Endothelial cell of umbilical vein (primary cell): Measurements from ENCODE around the gene TMEM33. TPM values are rescaled to one million over a fixed set of nuclear protein-coding genes. Genes with fewer than 3 reads are reported as not detected.

Experiments used
- BruUV-seq: library from RNA; stranded (reverse); fragments of 400-500 nt; replicated peaks from 2 replicates; lab custom pipeline; 2021; lab: Mats Ljungman, UMichigan
- CTCF ChIA-PET: fragments of 300-600, 350-600 bp; sonication (Branson Sonifier 250); formaldehyde crosslinking; loops from one replicate; lab custom pipeline; 2021; ENCODE audit warnings: antibody characterized with exemption, inconsistent platforms; lab: Charles Lee
- POLR2A ChIA-PET: fragments of 300-600, 350-600 bp; sonication (Branson Sonifier 250); formaldehyde crosslinking; loops from one replicate; lab custom pipeline; 2021; ENCODE audit warnings: antibody characterized with exemption, inconsistent platforms; lab: Charles Lee
- DNase-seq: peaks from one replicate; pipeline ENCODE4 v3.0.0-alpha.2; 2011; ENCODE audit warnings: low read depth, low spot score
- FAIRE-seq: peaks from 2 replicates; lab custom pipeline; 2011; peaks lifted over from hg19 to GRCh38; lab: Jason Lieb, UNC
- H2AFZ ChIP-seq: 2 replicates; pipeline ENCODE4 v1.6.0; 2012; ENCODE audit warnings: low read depth, low read length, control low read depth, inconsistent platforms
- H3K27ac ChIP-seq: 2 replicates; pipeline ENCODE4 v1.5.1; 2011; ENCODE audit warnings: low read depth, mild to moderate bottlenecking, control low read depth, low read length, moderate library complexity; ENCODE audit not compliant: insufficient read depth
- H3K27me3 ChIP-seq, 2 experiments: 2 replicates each; pipeline versions ENCODE4 v1.6.0 to v1.6.1; 2011; ENCODE audit warnings: low read length in 2 of 2, mixed read lengths in 1 of 2; ENCODE audit not compliant: control insufficient read depth in 2 of 2, insufficient read depth in 2 of 2
- H3K36me3 ChIP-seq, 2 experiments: 2 replicates in 1 of 2; 3 replicates in 1 of 2; pipeline ENCODE4 v1.5.1; 2011; ENCODE audit warnings: low read length in 2 of 2, mild to moderate bottlenecking in 1 of 2, moderate library complexity in 1 of 2; ENCODE audit not compliant: control insufficient read depth in 2 of 2, insufficient read depth in 2 of 2; ENCODE audit errors: extremely low read depth in 1 of 2
- H3K4me1 ChIP-seq: 3 replicates; pipeline ENCODE4 v1.5.1; 2011; ENCODE audit warnings: mild to moderate bottlenecking, low read length; ENCODE audit not compliant: control insufficient read depth, insufficient read depth; ENCODE audit errors: extremely low read depth
- H3K4me2 ChIP-seq: 2 replicates; pipeline ENCODE4 v1.6.1; 2011; ENCODE audit warnings: low read length, control low read depth, mixed read lengths; ENCODE audit not compliant: insufficient read depth
- H3K4me3 ChIP-seq, 3 experiments: fragments of 200-600 bp in 1 of 3; sonication (generic), shearing (Covaris generic) in 1 of 3; replicated peaks in 1 of 3; 2 replicates each; pipeline ENCODE4 v1.5.1; 2011 to 2016; ENCODE audit warnings: control low read depth in 3 of 3, low read length in 3 of 3, mild to moderate bottlenecking in 2 of 3, inconsistent platforms in 1 of 3, low read depth in 1 of 3, moderate library complexity in 1 of 3; ENCODE audit not compliant: insufficient read depth in 1 of 3
- H3K79me2 ChIP-seq: 2 replicates; pipeline ENCODE4 v1.6.0; 2012; ENCODE audit warnings: low read length, inconsistent platforms; ENCODE audit not compliant: control insufficient read depth, insufficient read depth
- H3K9ac ChIP-seq: replicated peaks from 2 replicates; pipeline ENCODE3; 2011; ENCODE audit warnings: low read length, control low read depth; ENCODE audit not compliant: insufficient read depth; ENCODE audit errors: extremely low read depth
- H3K9me1 ChIP-seq: replicated peaks from 3 replicates; pipeline ENCODE4 v1.6.0; 2011; ENCODE audit warnings: mild to moderate bottlenecking, low read length; ENCODE audit not compliant: control insufficient read depth, insufficient read depth; ENCODE audit errors: extremely low read depth
- H3K9me3 ChIP-seq: replicated peaks from 2 replicates; pipeline ENCODE4 v1.5.1; 2012; ENCODE audit warnings: low read length, inconsistent platforms; ENCODE audit not compliant: control insufficient read depth, insufficient read depth
- H4K20me1 ChIP-seq: replicated peaks from 2 replicates; pipeline ENCODE3; 2011; ENCODE audit warnings: mild to moderate bottlenecking, low read length; ENCODE audit not compliant: control insufficient read depth, insufficient read depth; ENCODE audit errors: extremely low read depth
- EZH2 ChIP-seq: IDR thresholded peaks from 2 replicates; pipeline ENCODE4 v1.6.1; 2012; ENCODE audit warnings: borderline replicate concordance, low read depth, mild to moderate bottlenecking, moderate library complexity, low read length, inconsistent platforms; ENCODE audit not compliant: severe bottlenecking
- FOS ChIP-seq: IDR thresholded peaks from 2 replicates; pipeline ENCODE4 v1.6.1; 2011; ENCODE audit warnings: mild to moderate bottlenecking, low read length, moderate library complexity, borderline replicate concordance; ENCODE audit not compliant: insufficient read depth
- GATA2 ChIP-seq: IDR thresholded peaks from 2 replicates; pipeline ENCODE4 v1.7.0; 2011; ENCODE audit warnings: low read depth, mild to moderate bottlenecking, moderate library complexity, mixed read lengths, low read length; ENCODE audit not compliant: insufficient read length, insufficient read depth
- JUN ChIP-seq: IDR thresholded peaks from 2 replicates; pipeline ENCODE4 v1.6.1; 2011; ENCODE audit warnings: borderline replicate concordance, low read depth; ENCODE audit not compliant: insufficient read length, insufficient read depth
- MYC ChIP-seq: IDR thresholded peaks from one replicate; pipeline ENCODE4 v1.6.1; 2011; ENCODE audit warnings: mild to moderate bottlenecking, low read depth, low read length
- POLR2A ChIP-seq: IDR thresholded peaks from 2 replicates; pipeline ENCODE4 v1.6.1; 2012; ENCODE audit warnings: low read depth, mild to moderate bottlenecking, control low read depth, low read length
- POLR2AphosphoS5 ChIP-seq: IDR thresholded peaks from 2 replicates; pipeline ENCODE4 v1.6.1; 2012; ENCODE audit warnings: low read depth, mild to moderate bottlenecking, control low read depth, low read length, moderate library complexity; ENCODE audit not compliant: insufficient read depth
- dilution Hi-C: fragments of 300-500 bp; cut with MboI; formaldehyde crosslinking; loops from one replicate; pipeline ENCODE4 v1.15.0; 2019; ENCODE audit warnings: low sequenced_read_pairs; ENCODE audit not compliant: extremely low pct_ligation_motif_present
- intact Hi-C: fragments of 100-400 bp; cut with micrococcal nuclease; formaldehyde crosslinking; loops from one replicate; pipeline ENCODE4 v1.10.0; 2022
- polyA plus RNA-seq, 4 experiments: library from polyadenylated mRNA; depleted of rRNA in 3 of 4; stranded (reverse) in 3 of 4; unstranded in 1 of 4; fragments of >200 nt; gene quantifications; 2 replicates each; pipeline versions ENCODE4 v1.2.1 to v1.2.3, GENCODE V29; 2011 to 2012; ENCODE audit warnings: missing spikeins in 1 of 4
- total RNA-seq: library from RNA; stranded (reverse); gene quantifications from 2 replicates; pipeline ENCODE4 v1.2.3, GENCODE V29; 2021
- TF ChIP-seq, protein P1 (sequence below), 2 donors: IDR thresholded peaks; 1 replicate in 1 of 2; 2 replicates in 1 of 2; pipeline ENCODE4 v1.5.1; 2011; ENCODE audit warnings: low read length in 2 of 2, mild to moderate bottlenecking in 2 of 2, moderate library complexity in 2 of 2, control low read depth in 1 of 2, inconsistent platforms in 1 of 2, low read depth in 1 of 2; ENCODE audit not compliant: insufficient read depth in 1 of 2; ENCODE audit errors: extremely low read depth in 1 of 2
- TF ChIP-seq, protein P2 (sequence below): IDR thresholded peaks from 2 replicates; pipeline ENCODE4 v1.6.1; 2011; ENCODE audit not compliant: insufficient read depth, insufficient read length

TMEM33 gene
- total and polyA plus RNA-seq, 2 donors (not counting 3 experiments of a cell fraction or from before 2014, with no cell fraction given), result 52.9 to 60.1 TPM

DNA sequence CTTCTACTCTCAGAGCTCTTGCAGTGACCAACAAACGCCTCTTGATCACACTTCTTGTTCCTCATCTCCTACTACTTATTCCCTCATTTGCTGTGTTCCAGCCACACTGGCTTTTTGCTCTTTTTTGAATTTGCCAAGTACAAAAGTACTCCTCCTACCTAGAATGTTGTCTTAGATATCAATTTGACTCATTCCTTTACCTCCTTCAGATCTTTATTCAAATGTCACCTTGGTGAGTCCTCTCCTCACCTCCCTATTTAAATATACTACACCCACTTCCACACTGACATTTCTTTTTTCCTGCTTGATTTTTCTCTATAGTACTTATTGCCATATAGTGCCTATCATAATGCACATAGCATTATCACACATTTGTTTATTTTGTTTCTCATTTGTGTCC lies 40.1 kb downstream of the TMEM33 start:
- H3K9me1 ChIP-seq, result no peaks in the 10 kb centered on the region
- H3K36me3 ChIP-seq, result no peaks in the 10 kb centered on the region
- no peak for TF ChIP-seq POLR2A
- no peak for TF ChIP-seq FOS
- TF ChIP-seq, protein P1, sequence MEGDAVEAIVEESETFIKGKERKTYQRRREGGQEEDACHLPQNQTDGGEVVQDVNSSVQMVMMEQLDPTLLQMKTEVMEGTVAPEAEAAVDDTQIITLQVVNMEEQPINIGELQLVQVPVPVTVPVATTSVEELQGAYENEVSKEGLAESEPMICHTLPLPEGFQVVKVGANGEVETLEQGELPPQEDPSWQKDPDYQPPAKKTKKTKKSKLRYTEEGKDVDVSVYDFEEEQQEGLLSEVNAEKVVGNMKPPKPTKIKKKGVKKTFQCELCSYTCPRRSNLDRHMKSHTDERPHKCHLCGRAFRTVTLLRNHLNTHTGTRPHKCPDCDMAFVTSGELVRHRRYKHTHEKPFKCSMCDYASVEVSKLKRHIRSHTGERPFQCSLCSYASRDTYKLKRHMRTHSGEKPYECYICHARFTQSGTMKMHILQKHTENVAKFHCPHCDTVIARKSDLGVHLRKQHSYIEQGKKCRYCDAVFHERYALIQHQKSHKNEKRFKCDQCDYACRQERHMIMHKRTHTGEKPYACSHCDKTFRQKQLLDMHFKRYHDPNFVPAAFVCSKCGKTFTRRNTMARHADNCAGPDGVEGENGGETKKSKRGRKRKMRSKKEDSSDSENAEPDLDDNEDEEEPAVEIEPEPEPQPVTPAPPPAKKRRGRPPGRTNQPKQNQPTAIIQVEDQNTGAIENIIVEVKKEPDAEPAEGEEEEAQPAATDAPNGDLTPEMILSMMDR (IDR thresholded peaks at IDR 0.05; ENCODE audit: extremely low read depth in 1 of 2, insufficient read depth in 1 of 2, low read depth in 1 of 2, low read length in 2 of 2), result no peak
- no peak for TF ChIP-seq JUN
- TF ChIP-seq GATA2, result no peak
- no peak for TF ChIP-seq MYC
- TF ChIP-seq, protein P2, sequence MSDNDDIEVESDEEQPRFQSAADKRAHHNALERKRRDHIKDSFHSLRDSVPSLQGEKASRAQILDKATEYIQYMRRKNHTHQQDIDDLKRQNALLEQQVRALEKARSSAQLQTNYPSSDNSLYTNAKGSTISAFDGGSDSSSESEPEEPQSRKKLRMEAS, result no peak
- no peak for TF ChIP-seq POLR2AphosphoS5
- no peak for TF ChIP-seq EZH2
- DNase-seq, result no peak
- no peaks in the 10 kb centered on the region for H3K27me3 ChIP-seq
- no peak for FAIRE-seq
- no peak overlapping the region for H3K27ac ChIP-seq
- POLR2A ChIA-PET, result no interaction called here
- H3K4me2 ChIP-seq, result no peak overlapping the region
- no peaks in the 10 kb centered on the region for H3K4me1 ChIP-seq
- no peaks in the 10 kb centered on the region for H3K79me2 ChIP-seq
- CTCF ChIA-PET, result no interaction called here
- H3K9me3 ChIP-seq, result no peaks in the 10 kb centered on the region
- no peak overlapping the region for H3K9ac ChIP-seq
- BruUV-seq, result no TSS peak
- H2AFZ ChIP-seq, result no peak overlapping the region
- intact Hi-C loops (no loop called here), dilution Hi-C loops (no loop called here)
- H4K20me1 ChIP-seq, result no peaks in the 10 kb centered on the region
- no peak overlapping the region for H3K4me3 ChIP-seq
